Stimulated activated CD8-positive, alpha-beta memory T cell treated with anti-CD3 and anti-CD28 coated beads, Interleukin-15, amount 100 ng/mL, for 1 hour (primary cell): ENCODE data around the gene ABCB1.
"Not testable (repeated sequence)": the region's sequence is repeated elsewhere in the genome, so short reads cannot be mapped to it uniquely, and the experiment has no call there.

Experiments
- DNase-seq: peaks from one replicate; pipeline ENCODE4 v3.0.0-alpha.2; 2020; ENCODE audit warnings: low read depth

The ABCB1 gene

DNA sequence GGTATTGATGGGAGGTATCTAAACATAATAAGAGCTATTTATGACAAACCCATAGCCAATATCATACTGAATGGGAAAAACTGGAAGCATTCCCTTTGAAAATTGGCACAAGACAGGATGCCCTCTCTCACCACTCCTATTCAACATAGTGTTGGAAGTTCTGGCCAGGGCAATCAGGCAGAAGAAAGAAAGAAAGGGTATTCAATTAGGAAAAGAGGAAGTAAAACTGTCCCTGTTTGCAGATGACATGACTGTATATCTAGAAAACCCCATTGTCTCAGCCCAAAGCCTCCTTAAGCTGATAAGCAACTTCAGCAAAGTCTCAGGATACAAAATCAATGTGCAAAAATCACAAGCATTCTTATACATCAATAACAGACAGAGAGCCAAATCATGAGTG, 131.5 kb downstream of the ABCB1 start:
- DNase-seq = not testable (repeated sequence)

- not testable (repeated sequence) for DNase-seq
Observed at GRCh38 chr7:87465534-87465880, 135.2 kb downstream of the ABCB1 start.

DNA sequence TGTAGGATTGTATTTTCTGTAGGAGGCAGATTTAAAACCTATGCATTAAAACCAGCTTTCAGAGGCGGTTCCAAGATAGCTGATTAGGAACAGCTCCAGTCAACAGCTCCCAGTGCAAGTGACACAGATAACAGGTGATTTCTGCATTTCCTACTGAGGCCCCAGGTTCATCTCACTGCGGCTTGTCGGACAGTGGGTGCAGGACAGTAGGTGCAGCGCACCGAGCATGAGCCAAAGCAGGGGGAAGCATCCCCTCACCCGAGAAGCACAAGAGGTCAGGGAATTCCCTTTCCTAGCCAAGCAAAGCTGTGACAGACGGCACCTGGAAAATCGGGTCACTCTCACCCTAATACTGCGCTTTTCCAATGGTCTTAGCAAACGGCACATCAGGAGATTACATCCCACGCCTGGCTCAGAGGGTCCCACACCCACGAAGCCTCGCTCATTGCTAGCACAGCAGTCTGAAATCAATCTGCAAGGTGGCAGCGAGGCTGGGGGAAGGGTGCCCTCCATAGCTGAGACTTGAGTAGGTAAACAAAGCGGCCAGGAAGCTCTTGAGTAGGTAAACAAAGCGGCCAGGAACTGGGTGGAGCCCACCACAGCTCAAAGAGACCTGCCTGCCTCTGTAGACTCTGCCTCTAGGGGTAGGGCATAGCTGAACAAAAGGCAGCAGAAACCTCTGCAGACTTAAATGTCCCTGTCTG, 135.7 kb downstream of the ABCB1 start:
- not testable (repeated sequence) for DNase-seq

DNA sequence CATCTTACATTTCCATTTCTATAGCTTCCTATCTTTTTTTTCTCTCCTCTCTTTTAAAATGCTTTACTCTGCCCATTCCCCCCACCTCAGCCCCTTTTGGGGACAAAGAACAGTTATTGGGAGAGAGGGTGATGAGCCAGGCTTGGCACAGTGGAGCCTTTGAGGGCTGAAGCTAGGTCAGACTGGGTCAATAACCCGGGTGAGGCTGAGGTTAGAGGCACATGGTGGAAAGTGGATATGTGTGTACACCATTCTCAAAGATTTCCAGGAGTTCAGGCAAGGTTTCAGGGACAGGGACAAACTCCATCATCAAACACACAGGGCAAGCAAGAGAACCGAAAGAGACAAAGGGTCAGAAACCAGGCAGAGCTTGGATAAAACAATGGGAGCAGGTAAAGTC, 136.7 kb downstream of the ABCB1 start:
- DNase-seq = no peak

DNA sequence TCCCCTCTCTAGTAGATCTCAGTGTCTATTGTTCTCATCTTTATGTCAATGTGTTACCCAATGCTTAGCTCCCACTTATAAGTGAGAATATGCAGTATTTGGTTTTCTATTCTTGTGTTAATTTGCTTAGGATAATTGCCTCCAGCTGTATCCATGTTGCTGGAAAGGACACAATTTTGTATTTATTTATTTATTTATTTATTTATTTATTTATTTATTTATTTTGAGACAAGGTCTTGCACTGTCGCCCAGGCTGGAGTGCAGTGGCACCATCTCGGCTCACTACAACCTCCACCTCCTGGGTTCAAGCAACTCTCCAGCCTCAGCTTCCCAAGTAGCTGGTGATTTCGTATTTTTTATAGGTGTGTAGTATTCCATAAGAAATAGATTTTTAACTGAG, 140.2 kb downstream of the ABCB1 start:
- DNase-seq = not testable (repeated sequence)

GRCh38 chr7:87459941-87460340, 140.7 kb downstream of the ABCB1 start:
- DNase-seq = no peak

GRCh38 chr7:87458148-87458547, 142.5 kb downstream of the ABCB1 start:
- no peak for DNase-seq

GRCh38 chr7:87456247-87456646, 144.4 kb downstream of the ABCB1 start:
- no peak for DNase-seq
